Psoas muscle (tissue), 8 donors: ENCODE results near the gene YIF1B. TPM values are rescaled to one million over a fixed set of nuclear protein-coding genes. Genes with fewer than 3 reads are reported as not detected.

Experiments used
- ATAC-seq, 4 donors: fragments of 200-7000 bp; cut with Tn5 transposase; one replicate each; pipeline ENCODE4 v1.9.1; 2020; ENCODE audit warnings: moderate library complexity in 3 of 4, mild to moderate bottlenecking in 2 of 4
- DNase-seq, 2 donors: peaks; one replicate each; pipeline ENCODE4 v3.0.0-alpha.2; 2020
- H3K27ac ChIP-seq: fragments of 200-600 bp; one replicate; pipeline ENCODE4 v1.8.0; 2022
- H3K27me3 ChIP-seq, 3 donors: fragments of 200-600 bp in 1 of 3; one replicate each; pipeline versions ENCODE4 v1.6.1 to v1.8.0; 2013 to 2022; ENCODE audit warnings: low read length in 2 of 3, mild to moderate bottlenecking in 2 of 3, moderate library complexity in 1 of 3; ENCODE audit not compliant: insufficient read depth in 3 of 3
- H3K36me3 ChIP-seq, 2 donors: fragments of 200-600 bp in 1 of 2; one replicate each; pipeline versions ENCODE4 v1.6.1 to v1.8.0; 2013 to 2022; ENCODE audit warnings: low read depth in 1 of 2, mild to moderate bottlenecking in 1 of 2, moderate library complexity in 1 of 2; ENCODE audit not compliant: insufficient read depth in 1 of 2
- H3K4me1 ChIP-seq: fragments of 200-600 bp; one replicate; pipeline ENCODE4 v1.8.0; 2022
- H3K4me3 ChIP-seq: fragments of 200-600 bp; one replicate; pipeline ENCODE4 v1.8.0; 2022; ENCODE audit warnings: mild to moderate bottlenecking
- H3K9me3 ChIP-seq: fragments of 200-600 bp; one replicate; pipeline ENCODE4 v1.8.0; 2022
- WGBS, 3 donors: extraction: QIAGEN DNeasy Blood & Tissue Kit; methylation state at CpG; one replicate each; pipeline versions ENCODE4 v1.1.6 to v1.1.7; 2013; 5-methylcytosine and 5-hydroxymethylcytosine counted together
- intact Hi-C, 2 donors: fragments of 100-400 bp; cut with DNase I; formaldehyde crosslinking; loops; one replicate each; pipeline versions ENCODE4 v1.11.0 to v1.14.2; 2022
- polyA plus RNA-seq, 3 donors: library from polyadenylated mRNA; stranded (reverse); fragments of 200-250 nt; gene quantifications; one replicate each; pipeline ENCODE4 v1.2.3, GENCODE V29; 2013
- total RNA-seq, 4 donors: library from RNA; stranded (reverse); fragmentation: NEBNext Ultra II Directional in 2 of 4; extraction: Animal tissue kit (Norgen Biotek cat#: 25700) in 2 of 4; gene quantifications; one replicate each; pipeline versions ENCODE4 v1.2.1 to v1.2.4, GENCODE V29; 2021 to 2023
- TF ChIP-seq, protein P1 (sequence below): fragments of 200-600 bp; IDR thresholded peaks from one replicate; pipeline ENCODE4 v1.8.0; 2022; ENCODE audit warnings: antibody characterized with exemption
- donor health status: healthy with polysubstance abuse.
- donor health status: DM: no; HTN: no; CAD: no; lungs with moderate emphysema.
- donor health status: Bipolar disorder and iron deficiency.
- donor health status: healthy.
- donor health status: DM: yes; HTN: yes; CAD: no.
- donor health status: DM: no; HTN: no; CAD: no.
- donor health status: DM: no; HTN: no; CAD: no.
- donor health status: DM: yes; HTN: yes; CAD: no.

Gene YIF1B
- total and polyA plus RNA-seq, 7 donors, result 20.1 to 57.7 (median 27.2) TPM

DNA sequence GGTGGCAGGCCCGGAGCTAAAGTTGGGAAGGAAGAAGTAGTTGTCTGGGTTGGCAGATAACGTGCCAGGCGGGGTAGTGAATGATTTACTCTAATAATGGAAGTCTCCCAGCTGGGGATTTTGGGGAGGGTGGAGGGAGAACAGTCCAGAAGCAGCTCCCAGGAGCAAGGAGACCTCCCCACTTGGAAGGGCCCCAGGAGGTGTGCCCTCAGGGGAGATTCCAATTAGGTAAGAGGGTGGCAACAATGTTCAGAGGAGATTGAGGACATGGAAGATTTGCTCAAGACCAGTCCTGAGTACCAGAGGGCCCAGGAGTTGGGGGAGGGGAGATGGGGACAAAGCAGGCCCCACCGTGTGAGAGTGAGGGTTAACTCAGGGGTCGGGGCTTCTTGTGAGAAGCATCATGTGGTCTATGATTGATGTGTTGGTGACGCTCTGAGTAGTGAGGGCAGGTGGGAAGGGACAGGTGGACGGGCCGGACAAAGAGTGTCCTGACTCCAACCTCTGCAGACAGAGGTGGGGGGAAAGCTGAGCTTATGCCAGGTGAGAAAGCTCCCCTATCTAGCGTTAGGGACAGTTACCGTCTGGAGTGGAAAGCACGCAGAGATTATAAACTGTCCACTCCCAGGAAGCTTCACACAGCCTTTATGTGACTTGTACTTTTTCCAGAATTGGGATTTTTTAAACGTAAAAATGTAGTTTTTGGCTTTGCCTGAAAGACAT is 47.8 kb downstream of the YIF1B start:
- Histone ChIP-seq H3K9me3 (no peaks in the 10 kb centered on the region), H3K27ac (no peak overlapping the region), H3K4me3 (no peak overlapping the region), H3K4me1 (peaks cover 8% of the 10 kb centered on the region), H3K36me3 (no peaks in the 10 kb centered on the region), H3K27me3 (peaks cover 0 to 19% (median 7%) of the 10 kb centered on the region in 3 donors)
- 73 to 81% (median 78%) methylated on average over 12 of the region's 12 CpGs for WGBS, 3 donors
- intact Hi-C loops, result no loop called here
- TF ChIP-seq, protein P1, sequence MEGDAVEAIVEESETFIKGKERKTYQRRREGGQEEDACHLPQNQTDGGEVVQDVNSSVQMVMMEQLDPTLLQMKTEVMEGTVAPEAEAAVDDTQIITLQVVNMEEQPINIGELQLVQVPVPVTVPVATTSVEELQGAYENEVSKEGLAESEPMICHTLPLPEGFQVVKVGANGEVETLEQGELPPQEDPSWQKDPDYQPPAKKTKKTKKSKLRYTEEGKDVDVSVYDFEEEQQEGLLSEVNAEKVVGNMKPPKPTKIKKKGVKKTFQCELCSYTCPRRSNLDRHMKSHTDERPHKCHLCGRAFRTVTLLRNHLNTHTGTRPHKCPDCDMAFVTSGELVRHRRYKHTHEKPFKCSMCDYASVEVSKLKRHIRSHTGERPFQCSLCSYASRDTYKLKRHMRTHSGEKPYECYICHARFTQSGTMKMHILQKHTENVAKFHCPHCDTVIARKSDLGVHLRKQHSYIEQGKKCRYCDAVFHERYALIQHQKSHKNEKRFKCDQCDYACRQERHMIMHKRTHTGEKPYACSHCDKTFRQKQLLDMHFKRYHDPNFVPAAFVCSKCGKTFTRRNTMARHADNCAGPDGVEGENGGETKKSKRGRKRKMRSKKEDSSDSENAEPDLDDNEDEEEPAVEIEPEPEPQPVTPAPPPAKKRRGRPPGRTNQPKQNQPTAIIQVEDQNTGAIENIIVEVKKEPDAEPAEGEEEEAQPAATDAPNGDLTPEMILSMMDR, result no peak
- ATAC-seq (no peak), DNase-seq (no peak)

DNA sequence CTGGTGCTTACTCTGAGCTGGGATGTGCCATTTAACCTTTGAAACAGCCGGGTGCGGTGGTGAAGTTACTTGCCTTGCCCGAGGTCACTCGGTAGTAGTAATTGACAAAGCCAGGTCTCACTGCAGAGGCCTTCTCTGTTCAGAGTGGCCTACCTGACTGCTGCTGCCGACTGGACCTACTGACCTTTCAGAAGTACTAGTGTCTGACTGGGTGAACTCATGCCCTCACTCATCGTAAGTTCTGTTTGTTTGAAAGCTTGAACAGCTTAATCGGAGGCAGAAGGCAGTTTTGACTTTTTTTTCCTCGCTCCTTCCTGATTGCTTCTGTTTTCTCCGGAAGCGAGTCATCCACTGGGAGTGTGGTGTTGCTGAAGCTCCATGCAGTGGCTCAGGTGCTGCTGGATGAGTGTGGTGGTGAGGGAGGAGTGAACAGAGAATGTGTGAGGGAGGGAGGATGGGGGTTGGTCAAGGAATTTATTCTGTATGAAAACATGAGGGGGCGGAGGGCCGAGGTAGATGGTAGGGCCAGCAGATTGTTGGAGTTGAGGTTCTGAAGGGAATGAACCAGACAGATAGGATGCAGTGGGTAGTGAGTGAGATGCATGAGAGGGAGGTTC is 48.7 kb downstream of the YIF1B start:
- WGBS, 3 donors, result 82 to 88% (median 87%) methylated on average over 12 of the region's 12 CpGs
- no peak overlapping the region for H3K27ac ChIP-seq

GRCh38 chr19:38265921-38266429 is 49.8 kb downstream of the YIF1B start:
- peaks cover 0 to 22% (median 7%) of the 10 kb centered on the region in 3 donors for H3K27me3 ChIP-seq
- intact Hi-C loops, result no loop called here
- peaks cover 8% of the 10 kb centered on the region for H3K4me1 ChIP-seq
- 68 to 76% (median 69%) methylated on average over 12 of the region's 12 CpGs for WGBS, 3 donors
- no peak overlapping the region for H3K27ac ChIP-seq
- ATAC-seq, result no peak
- no peak for DNase-seq
- H3K4me3 ChIP-seq, result no peak overlapping the region
- no peaks in the 10 kb centered on the region for H3K9me3 ChIP-seq
- TF ChIP-seq, protein P1, result no peak
- no peaks in the 10 kb centered on the region for H3K36me3 ChIP-seq

More for the DNA sequence above, 48.7 kb downstream of the YIF1B start:
- Histone ChIP-seq H3K9me3 (no peaks in the 10 kb centered on the region), H3K4me1 (peaks cover 8% of the 10 kb centered on the region), H3K27me3 (peaks cover 0 to 22% (median 7%) of the 10 kb centered on the region in 3 donors), H3K4me3 (no peak overlapping the region), H3K36me3 (no peaks in the 10 kb centered on the region)
- DNase-seq (no peak), ATAC-seq (no peak)
- TF ChIP-seq, protein P1, result no peak
- intact Hi-C loops, result no loop called here

DNA sequence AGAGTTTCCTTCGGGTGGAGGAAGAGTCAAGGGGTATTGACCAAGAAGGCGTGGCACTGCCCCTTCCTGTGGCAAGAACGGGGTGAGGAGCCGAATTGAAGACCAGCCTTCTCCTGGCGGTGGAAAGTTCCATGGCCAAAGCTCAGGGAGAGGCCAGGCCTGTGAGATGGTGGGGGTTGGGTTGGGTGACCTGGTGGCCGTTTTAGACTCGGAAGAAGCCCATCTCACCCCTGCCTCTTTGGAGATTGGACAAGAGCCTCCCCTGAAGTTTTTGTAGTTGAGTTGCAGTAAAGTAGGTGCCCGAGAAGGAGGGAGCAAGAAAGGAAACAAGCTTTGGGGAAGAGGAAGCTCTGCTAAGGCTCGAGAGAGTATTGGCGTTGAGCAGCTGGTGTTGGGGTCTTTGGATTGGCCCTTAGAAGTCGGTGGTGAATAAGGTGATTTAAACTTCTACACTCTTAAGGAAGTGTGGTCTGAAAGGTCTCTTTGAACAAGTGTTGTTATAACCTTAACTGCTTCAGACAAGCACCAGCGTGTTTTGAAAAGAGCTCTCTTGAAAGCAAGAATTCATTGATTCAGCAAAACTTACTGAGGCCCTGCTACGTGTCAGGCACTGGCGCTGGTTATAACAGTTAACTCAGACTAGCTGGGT is 50.4 kb downstream of the YIF1B start:
- TF ChIP-seq, protein P1, result no peak
- Histone ChIP-seq H3K4me1 (peaks cover 8% of the 10 kb centered on the region), H3K27me3 (peaks cover 0 to 22% (median 7%) of the 10 kb centered on the region in 3 donors), H3K36me3 (no peaks in the 10 kb centered on the region), H3K27ac (no peak overlapping the region), H3K4me3 (peak overlapping the region; percentile 62), H3K9me3 (no peaks in the 10 kb centered on the region)
- DNase-seq (no peak), ATAC-seq (no peak)
- intact Hi-C loops, result no loop called here
- WGBS, 3 donors, result 83 to 87% (median 84%) methylated on average over 14 of the region's 14 CpGs
